HCT116 (cell line): ENCODE data around the gene DRD4. TPM values are rescaled to one million over a fixed set of nuclear protein-coding genes. Genes with fewer than 3 reads are reported as not detected.

Experiments
- ATAC-seq: fragments of 200-7000 bp; cut with Tn5 transposase; 2 replicates; pipeline ENCODE4 v1.9.1; 2020; ENCODE audit warnings: mild to moderate bottlenecking, moderate library complexity
- BruUV-seq: library from RNA; stranded (reverse); fragments of 400-500 nt; replicated peaks from 2 replicates; lab custom pipeline; 2021; lab: Mats Ljungman, UMichigan
- CTCF ChIA-PET: fragments of 300-600 bp; sonication (Branson Sonifier 250); formaldehyde crosslinking; loops from one replicate; lab custom pipeline; 2021; ENCODE audit warnings: antibody characterized with exemption; lab: Charles Lee
- POLR2A ChIA-PET: fragments of 300-600, 350-600 bp; sonication (Branson Sonifier 250); formaldehyde crosslinking; loops from one replicate; lab custom pipeline; 2021; ENCODE audit warnings: antibody characterized with exemption; lab: Charles Lee
- RAD21 ChIA-PET, 2 experiments: fragments of 300-600 bp; sonication (Branson Sonifier 250); formaldehyde crosslinking; loops; one replicate each; lab custom pipeline; 2023; ENCODE audit warnings: low total read pairs in 2 of 2; ENCODE audit not compliant: uncharacterized antibody in 2 of 2, unreplicated experiment in 2 of 2, low non-redundant PET in 1 of 2; lab: Charles Lee
- DNase-seq: peaks from one replicate; pipeline ENCODE4 v3.0.0-alpha.2; 2010; ENCODE audit warnings: low read depth, low spot score
- H2AFZ ChIP-seq: fragments of 200-600 bp; shearing (Covaris generic), sonication (generic); 2 replicates; pipeline ENCODE4 v1.6.1; 2017; ENCODE audit warnings: low read depth, mixed run types, mixed read lengths, antibody characterized with exemption, low read length; ENCODE audit not compliant: poor library complexity, severe bottlenecking
- H3K27ac ChIP-seq: 2 replicates; pipeline ENCODE4 v1.5.1; 2012; ENCODE audit warnings: low read depth, low read length
- H3K27me3 ChIP-seq: fragments of 200-600 bp; sonication (generic); 2 replicates; pipeline ENCODE4 v1.6.1; 2016; ENCODE audit warnings: mixed run types, low read length, mixed read lengths; ENCODE audit not compliant: insufficient read depth
- H3K36me3 ChIP-seq, 2 experiments: fragments of 200-500 bp in 1 of 2; fragments of 200-600 bp in 1 of 2; sonication (Bioruptor generic) in 1 of 2; sonication (generic) in 1 of 2; 2 replicates each; pipeline versions ENCODE4 v1.5.1 to v1.6.1; 2014 to 2016; ENCODE audit warnings: low read length in 2 of 2, inconsistent platforms in 1 of 2, mixed read lengths in 1 of 2, mixed run types in 1 of 2; ENCODE audit not compliant: insufficient read depth in 2 of 2, control insufficient read depth in 1 of 2
- H3K4me1 ChIP-seq, 2 experiments: fragments of 200-600 bp in 1 of 2; sonication (generic) in 1 of 2; 2 replicates each; pipeline versions ENCODE4 v1.5.1 to v1.6.1; 2012 to 2017; ENCODE audit warnings: low read length in 2 of 2, inconsistent platforms in 1 of 2, mild to moderate bottlenecking in 1 of 2, mixed read lengths in 1 of 2, mixed run types in 1 of 2, moderate library complexity in 1 of 2; ENCODE audit not compliant: insufficient read depth in 2 of 2, control insufficient read depth in 1 of 2
- H3K4me2 ChIP-seq: fragments of 200-600 bp; sonication (generic); 2 replicates; pipeline ENCODE4 v1.6.1; 2017; ENCODE audit warnings: mixed run types, low read length, mixed read lengths
- H3K4me3 ChIP-seq, 2 experiments: fragments of 200-600 bp in 1 of 2; sonication (generic) in 1 of 2; replicated peaks in 1 of 2; 2 replicates each; pipeline ENCODE4 v1.5.1; 2011 to 2016; ENCODE audit warnings: low read length in 2 of 2, control low read depth in 1 of 2, low read depth in 1 of 2, mild to moderate bottlenecking in 1 of 2, mixed read lengths in 1 of 2, mixed run types in 1 of 2
- H3K79me2 ChIP-seq: fragments of 200-600 bp; sonication (generic); 2 replicates; pipeline ENCODE4 v1.6.1; 2017; ENCODE audit warnings: mild to moderate bottlenecking, mixed run types, low read length, moderate library complexity, mixed read lengths; ENCODE audit not compliant: insufficient read depth
- H3K9ac ChIP-seq: fragments of 200-600 bp; sonication (generic); 2 replicates; pipeline ENCODE4 v1.6.1; 2016; ENCODE audit warnings: low read length, mixed read lengths
- H3K9me2 ChIP-seq: fragments of 200-600 bp; sonication (generic), shearing (Covaris generic); 2 replicates; pipeline ENCODE4 v1.6.1; 2017; ENCODE audit warnings: mixed run types, mild to moderate bottlenecking, moderate library complexity; ENCODE audit not compliant: insufficient read depth
- H3K9me3 ChIP-seq, 2 experiments: fragments of 200-500 bp in 1 of 2; fragments of 200-600 bp in 1 of 2; sonication (Bioruptor generic) in 1 of 2; sonication (generic) in 1 of 2; 2 replicates each; pipeline ENCODE4 v1.6.1; 2014 to 2017; ENCODE audit warnings: low read length in 2 of 2, mixed read lengths in 2 of 2, inconsistent platforms in 1 of 2, low read depth in 1 of 2, mild to moderate bottlenecking in 1 of 2, mixed run types in 1 of 2, moderate library complexity in 1 of 2; ENCODE audit not compliant: control insufficient read depth in 1 of 2, insufficient read depth in 1 of 2
- H4K20me1 ChIP-seq: fragments of 200-600 bp; sonication (generic), shearing (Covaris generic); 2 replicates; pipeline ENCODE4 v1.6.1; 2017; ENCODE audit warnings: mixed run types, mild to moderate bottlenecking, moderate library complexity; ENCODE audit not compliant: insufficient read depth
- CEBPB ChIP-seq: IDR thresholded peaks from 2 replicates; pipeline ENCODE4 v1.6.1; 2012; ENCODE audit warnings: low read depth
- CTCF ChIP-seq, 3 experiments: fragments of 200-600 bp in 1 of 3; sonication (generic) in 1 of 3; IDR thresholded peaks in 2 of 3; conservative IDR thresholded peaks in 1 of 3; 2 replicates each; pipeline ENCODE4 v1.5.1; 2012 to 2017; ENCODE audit warnings: low read depth in 2 of 3, low read length in 2 of 3, antibody characterized with exemption in 1 of 3, borderline replicate concordance in 1 of 3, control low read depth in 1 of 3, mild to moderate bottlenecking in 1 of 3, mixed read lengths in 1 of 3, mixed run types in 1 of 3, moderate library complexity in 1 of 3; ENCODE audit not compliant: insufficient read depth in 1 of 3
- EGR1 ChIP-seq: IDR thresholded peaks from 2 replicates; pipeline ENCODE4 v1.6.1; 2012; ENCODE audit warnings: low read depth
- ELF1 ChIP-seq: IDR thresholded peaks from 2 replicates; pipeline ENCODE4 v1.6.1; 2012; ENCODE audit warnings: low read depth, borderline replicate concordance
- EZH2phosphoT487 ChIP-seq: fragments of 200-600 bp; IDR thresholded peaks from 2 replicates; pipeline ENCODE4 v1.6.1; 2018; ENCODE audit warnings: antibody characterized with exemption, borderline replicate concordance
- JUND ChIP-seq: IDR thresholded peaks from 2 replicates; pipeline ENCODE4 v1.6.1; 2012
- POLR2AphosphoS5 ChIP-seq: IDR thresholded peaks from 2 replicates; pipeline ENCODE4 v1.6.1; 2011; ENCODE audit warnings: mild to moderate bottlenecking, low read depth, low read length, moderate library complexity
- REST ChIP-seq: IDR thresholded peaks from 2 replicates; pipeline ENCODE4 v1.6.1; 2012; ENCODE audit warnings: low read depth
- SIN3A ChIP-seq: IDR thresholded peaks from 2 replicates; pipeline ENCODE4 v1.6.1; 2012; ENCODE audit warnings: low read depth
- SP1 ChIP-seq: IDR thresholded peaks from 2 replicates; pipeline ENCODE4 v1.6.1; 2012; ENCODE audit warnings: low read depth
- ZBTB33 ChIP-seq: IDR thresholded peaks from 2 replicates; pipeline ENCODE4 v1.6.1; 2011; ENCODE audit warnings: mild to moderate bottlenecking, low read length, moderate library complexity; ENCODE audit not compliant: insufficient replicate concordance; ENCODE audit errors: extremely low read depth
- ZFX ChIP-seq: fragments of 450-650 bp; IDR thresholded peaks from 2 replicates; pipeline ENCODE4 v1.6.1; 2017
- ZNF274 ChIP-seq: fragments of 200-500 bp; sonication (Bioruptor generic); IDR thresholded peaks from 2 replicates; pipeline ENCODE4 v1.6.1; 2014; ENCODE audit warnings: mild to moderate bottlenecking, low read depth, low read length, inconsistent platforms
- intact Hi-C: fragments of 100-400 bp; cut with micrococcal nuclease; formaldehyde crosslinking; loops from 2 replicates; pipeline ENCODE4 v1.10.0; 2022
- total RNA-seq: library from RNA; stranded (reverse); gene quantifications from one replicate; pipeline ENCODE4 v1.2.1, GENCODE V29; 2021; ENCODE audit not compliant: unreplicated experiment
- TF ChIP-seq, protein P1 (sequence below): IDR thresholded peaks from 2 replicates; pipeline ENCODE4 v1.6.1; 2012

The DRD4 gene
- total RNA-seq, 1 experiment from 2014 or later, result 2.4 TPM

DNA sequence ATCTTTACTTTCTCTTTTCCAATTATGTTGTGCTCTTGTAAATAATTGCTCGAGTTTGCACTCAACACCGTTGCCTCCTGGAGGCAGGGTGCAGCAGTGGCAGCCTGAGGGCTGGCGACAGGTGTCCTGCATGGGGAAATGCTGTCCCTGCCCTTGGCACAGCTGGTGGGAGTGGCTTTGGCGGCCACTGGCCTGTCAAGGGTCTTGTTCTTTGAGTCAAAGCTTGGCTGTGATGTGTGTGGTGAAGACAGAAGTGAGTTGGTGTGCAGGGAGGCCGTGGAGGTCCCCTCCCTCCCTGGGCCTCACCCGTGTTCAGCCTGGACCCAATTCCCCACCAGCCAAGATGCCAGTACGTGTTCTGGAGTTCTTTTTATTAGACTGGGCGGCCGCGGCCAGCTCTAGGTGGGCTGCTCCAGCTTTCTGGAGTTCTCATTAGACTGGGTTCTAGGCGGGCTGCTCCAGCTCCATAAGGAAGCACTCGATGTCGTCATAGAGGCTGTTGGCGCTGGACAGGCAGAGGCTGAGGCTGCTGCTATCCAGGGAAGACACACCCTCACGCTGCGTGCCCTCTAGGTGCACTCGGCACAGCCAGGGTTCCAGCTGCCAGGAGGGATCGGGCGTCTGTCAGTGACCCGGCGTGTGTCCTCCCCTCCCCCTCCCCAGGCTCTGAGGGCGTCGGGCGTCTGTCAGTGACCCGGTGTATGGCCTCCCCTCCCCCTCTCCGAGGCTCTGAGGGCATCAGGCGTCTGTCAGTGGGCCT lies 24.7 kb upstream of the DRD4 start:
- Histone ChIP-seq H3K36me3 (peaks cover 23 to 25% of the 10 kb centered on the region in 2 experiments; a peak in 3 of 4 replicates), H3K27me3 (no peaks in the 10 kb centered on the region), H3K27ac (peak overlapping the region; percentile 47; the same call in 1 of the 2 replicates), H3K79me2 (peaks cover 27% of the 10 kb centered on the region; the same call in 1 of the 2 replicates), H4K20me1 (peaks cover 13% of the 10 kb centered on the region; the same call in 1 of the 2 replicates), H3K4me3 (no peak overlapping the region), H3K9me3 (no peaks in the 10 kb centered on the region), H3K9ac (no peak overlapping the region), H3K9me2 (no peaks in the 10 kb centered on the region), H3K4me1 (peaks cover 8 to 42% of the 10 kb centered on the region in 2 experiments), H2AFZ (no peak overlapping the region), H3K4me2 (no peak overlapping the region)
- ChIA-PET RAD21 (no interaction called here), CTCF (interaction anchor here (0.8 to 1.8 kb wide), 3 partner anchors 12 to 58 kb away, joined by 3 to 4 read pairs (median 3); no protein-coding TSS in a partner anchor), POLR2A (interaction anchor here (1.0 kb wide), 1 partner anchor 57 kb away, joined by 3 read pairs; no protein-coding TSS in a partner anchor)
- BruUV-seq, result no TSS peak
- ATAC-seq (peak; percentile 13; the same call in 1 of the 2 replicates), DNase-seq (peak; percentile 16)
- intact Hi-C loops, result loop anchor here (1.0 to 2.0 kb wide), 2 partner anchors 36 to 53 kb away; partner anchors contain the start of gene PHRF1
- TF ChIP-seq POLR2AphosphoS5, result no peak
- peak; percentile 11 for TF ChIP-seq ZBTB33
- no peak for TF ChIP-seq SP1
- no peak for TF ChIP-seq ELF1
- no peak for TF ChIP-seq CEBPB
- TF ChIP-seq JUND, result no peak
- TF ChIP-seq SIN3A, result peak; percentile 62
- TF ChIP-seq ZFX, result no peak
- no peak for TF ChIP-seq ZNF274
- no peak for TF ChIP-seq REST
- TF ChIP-seq EZH2phosphoT487, result no peak
- peak in 2 of 3 experiments; percentile 61 to 62; a peak in 4 of 6 replicates for TF ChIP-seq CTCF (IDR thresholded peaks at IDR 0.05 in 2 of 3, conservative IDR thresholded peaks at IDR 0.05 in 1 of 3; ENCODE audit: borderline replicate concordance in 1 of 3, insufficient read depth in 1 of 3, low read depth in 2 of 3, low read length in 2 of 3)
- TF ChIP-seq, protein P1, sequence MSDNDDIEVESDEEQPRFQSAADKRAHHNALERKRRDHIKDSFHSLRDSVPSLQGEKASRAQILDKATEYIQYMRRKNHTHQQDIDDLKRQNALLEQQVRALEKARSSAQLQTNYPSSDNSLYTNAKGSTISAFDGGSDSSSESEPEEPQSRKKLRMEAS, result no peak
- no peak for TF ChIP-seq EGR1
